ENCODE results near the gene RNF141. TPM values are rescaled to one million over a fixed set of nuclear protein-coding genes. Genes with fewer than 3 reads are reported as not detected.

The RNF141 gene
- 27.1 TPM for polyA plus RNA-seq (2013, experiment 1 of 2)
- 26.4 TPM for polyA plus RNA-seq (2013, experiment 2 of 2)

GRCh38 chr11:10540915-10541560, at the start of gene RNF141:
Gene RNF141 (minus strand): TSS chr11:10541187. CDS start chr11:10534158, 7,029 bp downstream.
- H3K23ac ChIP-seq (ENCODE audit: low read depth, low read length, poor library complexity), result peak within 1 kb of the TSS; percentile 98
- H2BK5ac ChIP-seq (ENCODE audit: low read length), result no peak within 1 kb of the TSS
- H3K27ac ChIP-seq (replicated peaks; ENCODE audit: low read length), result peak within 1 kb of the TSS; percentile 51
- H2BK120ac ChIP-seq (ENCODE audit: low read depth, low read length), result no peak within 1 kb of the TSS
- peak within 1 kb of the TSS; percentile 75 for H3K4me2 ChIP-seq (ENCODE audit: insufficient read depth, low read length, poor library complexity, severe bottlenecking)
- H3K9ac ChIP-seq (ENCODE audit: low read depth, low read length, poor library complexity), result peak within 1 kb of the TSS; percentile 78
- H3K4me1 ChIP-seq (ENCODE audit: control insufficient read depth in 2 of 2, insufficient read depth in 1 of 2, low read depth in 1 of 2, low read length in 2 of 2), result peaks cover 0 to 3% of the 10 kb centered on the region in 2 donors
- H3K18ac ChIP-seq (ENCODE audit: low read length), result peak within 1 kb of the TSS; percentile 89
- H3K9me3 ChIP-seq (replicated peaks in 1 of 2; ENCODE audit: control insufficient read depth in 2 of 2, insufficient read depth in 1 of 2, low read depth in 1 of 2, low read length in 2 of 2), result peaks cover 0 to 3% of the 10 kb centered on the region in 2 donors
- H2AFZ ChIP-seq (ENCODE audit: low read length), result peak within 1 kb of the TSS; percentile 86
- peak; percentile 95 for DNase-seq (ENCODE audit: low spot score)
- H2BK15ac ChIP-seq (ENCODE audit: low read length), result peak within 1 kb of the TSS; percentile 62
- H2BK12ac ChIP-seq (ENCODE audit: low read length), result no peak within 1 kb of the TSS
- H3K36me3 ChIP-seq (replicated peaks in 1 of 2; ENCODE audit: control insufficient read depth in 2 of 2, insufficient read depth in 2 of 2, low read length in 2 of 2), result no peaks in the 10 kb centered on the region
- H3K79me1 ChIP-seq (ENCODE audit: low read depth, low read length), result peaks cover 4% of the 10 kb centered on the region
- no peak within 1 kb of the TSS for H3K4ac ChIP-seq (ENCODE audit: low read length)
- H3K4me3 ChIP-seq (ENCODE audit: low read length in 2 of 2), result peak within 1 kb of the TSS; percentile 62 to 93
- no CpG with 5 or more reads among the region's 54 CpGs for WGBS, 2 donors (ENCODE audit: extremely low coverage in 2 of 2, insufficient read length in 2 of 2, insufficient replicate concordance in 1 of 2)
- no peaks in the 10 kb centered on the region for H3K27me3 ChIP-seq (ENCODE audit: control insufficient read depth in 3 of 3, insufficient read depth in 3 of 3, low read depth in 1 of 3, low read length in 3 of 3)
- H2AK5ac ChIP-seq (ENCODE audit: low read depth, low read length), result no peak within 1 kb of the TSS
- no peak within 1 kb of the TSS for H4K8ac ChIP-seq (ENCODE audit: low read depth, low read length)
- H3K14ac ChIP-seq (ENCODE audit: low read length), result no peak within 1 kb of the TSS
- no peak within 1 kb of the TSS for H4K91ac ChIP-seq (ENCODE audit: low read depth, low read length, poor library complexity)

GRCh38 chr11:10590218-10590915, 49.4 kb upstream of the RNF141 start:
- no CpG with 5 or more reads among the region's 2 CpGs for WGBS, 2 donors (ENCODE audit: extremely low coverage in 2 of 2, insufficient read length in 2 of 2, insufficient replicate concordance in 1 of 2)
- Histone ChIP-seq H3K4me1 (ENCODE audit: control insufficient read depth in 2 of 2, insufficient read depth in 1 of 2, low read depth in 1 of 2, low read length in 2 of 2) (peaks cover 0 to 7% of the 10 kb centered on the region in 2 donors), H2BK120ac (ENCODE audit: low read depth, low read length) (no peak overlapping the region), H3K9me3 (replicated peaks in 1 of 2; ENCODE audit: control insufficient read depth in 2 of 2, insufficient read depth in 1 of 2, low read depth in 1 of 2, low read length in 2 of 2) (peaks cover 0 to 1% of the 10 kb centered on the region in 2 donors), H2BK5ac (ENCODE audit: low read length) (no peak overlapping the region), H3K4me2 (ENCODE audit: insufficient read depth, low read length, poor library complexity, severe bottlenecking) (no peak overlapping the region), H2BK15ac (ENCODE audit: low read length) (no peak overlapping the region), H3K36me3 (replicated peaks in 1 of 2; ENCODE audit: control insufficient read depth in 2 of 2, insufficient read depth in 2 of 2, low read length in 2 of 2) (no peaks in the 10 kb centered on the region), H3K4ac (ENCODE audit: low read length) (no peak overlapping the region), H3K27ac (replicated peaks; ENCODE audit: low read length) (peak overlapping the region; percentile 3), H3K4me3 (ENCODE audit: low read length in 2 of 2) (no peak overlapping the region), H3K23ac (ENCODE audit: low read depth, low read length, poor library complexity) (no peak overlapping the region), H3K27me3 (ENCODE audit: control insufficient read depth in 3 of 3, insufficient read depth in 3 of 3, low read depth in 1 of 3, low read length in 3 of 3) (no peaks in the 10 kb centered on the region), H4K8ac (ENCODE audit: low read depth, low read length) (no peak overlapping the region), H2AK5ac (ENCODE audit: low read depth, low read length) (no peak overlapping the region), H3K79me1 (ENCODE audit: low read depth, low read length) (no peaks in the 10 kb centered on the region), H3K18ac (ENCODE audit: low read length) (no peak overlapping the region), H2BK12ac (ENCODE audit: low read length) (no peak overlapping the region), H3K14ac (ENCODE audit: low read length) (no peak overlapping the region), H4K91ac (ENCODE audit: low read depth, low read length, poor library complexity) (no peak overlapping the region), H3K9ac (ENCODE audit: low read depth, low read length, poor library complexity) (no peak overlapping the region), H2AFZ (ENCODE audit: low read length) (no peak overlapping the region)
- no peak for DNase-seq (ENCODE audit: low spot score)

- no CpG with 5 or more reads among the region's 2 CpGs for WGBS, 2 donors (ENCODE audit: extremely low coverage in 2 of 2, insufficient read length in 2 of 2, insufficient replicate concordance in 1 of 2)
- no peak for DNase-seq (ENCODE audit: low spot score)
- H3K79me1 ChIP-seq (ENCODE audit: low read depth, low read length), result no peaks in the 10 kb centered on the region
Measured at GRCh38 chr11:10588904-10589303, 47.9 kb upstream of the RNF141 start.

GRCh38 chr11:10587995-10588394, 47.0 kb upstream of the RNF141 start:
- no peak overlapping the region for H2AK5ac ChIP-seq (ENCODE audit: low read depth, low read length)
- no peak overlapping the region for H2BK15ac ChIP-seq (ENCODE audit: low read length)
- no peak overlapping the region for H3K14ac ChIP-seq (ENCODE audit: low read length)
- H3K79me1 ChIP-seq (ENCODE audit: low read depth, low read length), result no peaks in the 10 kb centered on the region
- H2BK120ac ChIP-seq (ENCODE audit: low read depth, low read length), result no peak overlapping the region
- H3K27ac ChIP-seq (replicated peaks; ENCODE audit: low read length), result no peak overlapping the region
- no peak overlapping the region for H2BK12ac ChIP-seq (ENCODE audit: low read length)
- no peak overlapping the region for H3K4me3 ChIP-seq (ENCODE audit: low read length in 2 of 2)
- H2AFZ ChIP-seq (ENCODE audit: low read length), result no peak overlapping the region
- no CpG with 5 or more reads among the region's 3 CpGs for WGBS, 2 donors (ENCODE audit: extremely low coverage in 2 of 2, insufficient read length in 2 of 2, insufficient replicate concordance in 1 of 2)
- peaks cover 0 to 1% of the 10 kb centered on the region in 2 donors for H3K9me3 ChIP-seq (replicated peaks in 1 of 2; ENCODE audit: control insufficient read depth in 2 of 2, insufficient read depth in 1 of 2, low read depth in 1 of 2, low read length in 2 of 2)
- peaks cover 0 to 7% of the 10 kb centered on the region in 2 donors for H3K4me1 ChIP-seq (ENCODE audit: control insufficient read depth in 2 of 2, insufficient read depth in 1 of 2, low read depth in 1 of 2, low read length in 2 of 2)
- no peak overlapping the region for H3K23ac ChIP-seq (ENCODE audit: low read depth, low read length, poor library complexity)
- H4K8ac ChIP-seq (ENCODE audit: low read depth, low read length), result no peak overlapping the region
- no peaks in the 10 kb centered on the region for H3K27me3 ChIP-seq (ENCODE audit: control insufficient read depth in 3 of 3, insufficient read depth in 3 of 3, low read depth in 1 of 3, low read length in 3 of 3)
- H3K4ac ChIP-seq (ENCODE audit: low read length), result no peak overlapping the region
- no peaks in the 10 kb centered on the region for H3K36me3 ChIP-seq (replicated peaks in 1 of 2; ENCODE audit: control insufficient read depth in 2 of 2, insufficient read depth in 2 of 2, low read length in 2 of 2)
- H3K18ac ChIP-seq (ENCODE audit: low read length), result no peak overlapping the region
- DNase-seq (ENCODE audit: low spot score), result no peak
- no peak overlapping the region for H2BK5ac ChIP-seq (ENCODE audit: low read length)
- no peak overlapping the region for H3K4me2 ChIP-seq (ENCODE audit: insufficient read depth, low read length, poor library complexity, severe bottlenecking)
- no peak overlapping the region for H3K9ac ChIP-seq (ENCODE audit: low read depth, low read length, poor library complexity)
- H4K91ac ChIP-seq (ENCODE audit: low read depth, low read length, poor library complexity), result no peak overlapping the region

More at GRCh38 chr11:10588904-10589303, 47.9 kb upstream of the RNF141 start:
- Histone ChIP-seq H3K18ac (ENCODE audit: low read length) (no peak overlapping the region), H2AFZ (ENCODE audit: low read length) (no peak overlapping the region), H2AK5ac (ENCODE audit: low read depth, low read length) (no peak overlapping the region), H4K91ac (ENCODE audit: low read depth, low read length, poor library complexity) (no peak overlapping the region), H2BK5ac (ENCODE audit: low read length) (no peak overlapping the region), H3K27me3 (ENCODE audit: control insufficient read depth in 3 of 3, insufficient read depth in 3 of 3, low read depth in 1 of 3, low read length in 3 of 3) (no peaks in the 10 kb centered on the region), H3K4me3 (ENCODE audit: low read length in 2 of 2) (no peak overlapping the region), H3K4me2 (ENCODE audit: insufficient read depth, low read length, poor library complexity, severe bottlenecking) (no peak overlapping the region), H4K8ac (ENCODE audit: low read depth, low read length) (no peak overlapping the region), H3K9ac (ENCODE audit: low read depth, low read length, poor library complexity) (no peak overlapping the region), H3K23ac (ENCODE audit: low read depth, low read length, poor library complexity) (no peak overlapping the region), H3K9me3 (replicated peaks in 1 of 2; ENCODE audit: control insufficient read depth in 2 of 2, insufficient read depth in 1 of 2, low read depth in 1 of 2, low read length in 2 of 2) (peaks cover 0 to 1% of the 10 kb centered on the region in 2 donors), H3K14ac (ENCODE audit: low read length) (no peak overlapping the region), H3K27ac (replicated peaks; ENCODE audit: low read length) (no peak overlapping the region), H3K4me1 (ENCODE audit: control insufficient read depth in 2 of 2, insufficient read depth in 1 of 2, low read depth in 1 of 2, low read length in 2 of 2) (peaks cover 0 to 7% of the 10 kb centered on the region in 2 donors), H2BK120ac (ENCODE audit: low read depth, low read length) (no peak overlapping the region), H2BK15ac (ENCODE audit: low read length) (no peak overlapping the region), H3K36me3 (replicated peaks in 1 of 2; ENCODE audit: control insufficient read depth in 2 of 2, insufficient read depth in 2 of 2, low read length in 2 of 2) (no peaks in the 10 kb centered on the region), H3K4ac (ENCODE audit: low read length) (no peak overlapping the region), H2BK12ac (ENCODE audit: low read length) (no peak overlapping the region)

Data from neuronal stem cell (in vitro differentiated cells).